H9 (cell line): ENCODE data around the gene FRY. TPM values are rescaled to one million over a fixed set of nuclear protein-coding genes. Genes with fewer than 3 reads are reported as not detected.

Experiments
- DNase-seq: peaks from one replicate; pipeline ENCODE4 v3.0.0-alpha.2; 2017
- H2AFZ ChIP-seq: one replicate; pipeline ENCODE4 v1.6.1; 2013; ENCODE audit warnings: mild to moderate bottlenecking, low read length, control low read depth, moderate library complexity
- H2AK5ac ChIP-seq: 2 replicates; pipeline ENCODE4 v1.6.1; 2013; ENCODE audit warnings: low read length, control low read depth, mixed read lengths; ENCODE audit not compliant: insufficient read length
- H2BK120ac ChIP-seq: one replicate; pipeline ENCODE4 v1.6.1; 2013; ENCODE audit warnings: low read depth, mild to moderate bottlenecking, low read length, control low read depth, inconsistent platforms; ENCODE audit not compliant: poor library complexity, severe bottlenecking
- H2BK12ac ChIP-seq: 2 replicates; pipeline ENCODE4 v1.6.1; 2013; ENCODE audit warnings: low read length, control low read depth, mixed read lengths, low read depth; ENCODE audit not compliant: insufficient read length
- H2BK15ac ChIP-seq: 2 replicates; pipeline ENCODE4 v1.6.1; 2013; ENCODE audit warnings: low read depth, low read length, control low read depth
- H2BK20ac ChIP-seq: one replicate; pipeline ENCODE4 v1.6.1; 2013; ENCODE audit warnings: low read depth, mild to moderate bottlenecking, low read length, control low read depth, inconsistent platforms; ENCODE audit not compliant: poor library complexity, severe bottlenecking
- H2BK5ac ChIP-seq: 2 replicates; pipeline ENCODE4 v1.6.1; 2013; ENCODE audit warnings: low read length, control low read depth, mixed read lengths; ENCODE audit not compliant: insufficient read length
- H3K14ac ChIP-seq: 2 replicates; pipeline ENCODE4 v1.6.1; 2013; ENCODE audit warnings: low read length, control low read depth; ENCODE audit not compliant: insufficient read depth
- H3K18ac ChIP-seq: 2 replicates; pipeline ENCODE4 v1.6.1; 2013; ENCODE audit warnings: low read depth, mild to moderate bottlenecking, mixed read lengths, low read length, control low read depth; ENCODE audit not compliant: insufficient read length
- H3K23ac ChIP-seq: 2 replicates; pipeline ENCODE4 v1.6.1; 2013; ENCODE audit warnings: low read length, control low read depth, mixed read lengths, low read depth; ENCODE audit not compliant: insufficient read length
- H3K23me2 ChIP-seq: 2 replicates; pipeline ENCODE4 v1.6.1; 2013; ENCODE audit warnings: low read depth, mild to moderate bottlenecking, mixed read lengths, low read length, control low read depth; ENCODE audit not compliant: insufficient read length, poor library complexity, severe bottlenecking
- H3K27ac ChIP-seq: 2 replicates; pipeline ENCODE4 v1.5.1; 2013; ENCODE audit warnings: low read length, control low read depth, mixed read lengths, low read depth; ENCODE audit not compliant: insufficient read length
- H3K27me3 ChIP-seq: 2 replicates; pipeline ENCODE4 v1.6.1; 2013; ENCODE audit warnings: low read length, control low read depth, inconsistent platforms; ENCODE audit not compliant: insufficient read depth
- H3K4ac ChIP-seq: 2 replicates; pipeline ENCODE4 v1.6.1; 2013; ENCODE audit warnings: low read depth, mild to moderate bottlenecking, control low read depth, inconsistent platforms, low read length, moderate library complexity
- H3K4me1 ChIP-seq: 2 replicates; pipeline ENCODE4 v1.6.1; 2013; ENCODE audit warnings: low read length, control low read depth, inconsistent platforms; ENCODE audit not compliant: insufficient read depth
- H3K4me2 ChIP-seq: 2 replicates; pipeline ENCODE4 v1.6.1; 2013; ENCODE audit warnings: low read length, control low read depth, mixed read lengths; ENCODE audit not compliant: insufficient read length, insufficient read depth
- H3K56ac ChIP-seq: 2 replicates; pipeline ENCODE4 v1.6.1; 2013; ENCODE audit warnings: low read depth, mild to moderate bottlenecking, mixed read lengths, low read length, control low read depth; ENCODE audit not compliant: insufficient read length
- H3K79me1 ChIP-seq: 2 replicates; pipeline ENCODE4 v1.6.1; 2013; ENCODE audit warnings: low read depth, mild to moderate bottlenecking, moderate library complexity, low read length, control low read depth, inconsistent platforms; ENCODE audit not compliant: insufficient read depth, poor library complexity, severe bottlenecking
- H3K79me2 ChIP-seq: 2 replicates; pipeline ENCODE4 v1.6.1; 2013; ENCODE audit warnings: low read length, control low read depth, inconsistent platforms; ENCODE audit not compliant: insufficient read depth
- H3K9ac ChIP-seq: 2 replicates; pipeline ENCODE4 v1.6.1; 2013; ENCODE audit warnings: low read length, control low read depth, mixed read lengths; ENCODE audit not compliant: insufficient read length; ENCODE audit errors: extremely low read depth
- H3K9me3 ChIP-seq: one replicate; pipeline ENCODE4 v1.6.1; 2013; ENCODE audit warnings: low read depth, low read length, inconsistent platforms; ENCODE audit not compliant: control insufficient read depth
- H3T11ph ChIP-seq: one replicate; pipeline ENCODE4 v1.6.1; 2013; ENCODE audit warnings: mild to moderate bottlenecking, low read length, control low read depth, inconsistent platforms
- H4K20me1 ChIP-seq: one replicate; pipeline ENCODE4 v1.6.1; 2013; ENCODE audit not compliant: control insufficient read depth, insufficient read length, insufficient read depth
- H4K5ac ChIP-seq: 2 replicates; pipeline ENCODE4 v1.6.1; 2013; ENCODE audit warnings: low read depth, mild to moderate bottlenecking, mixed read lengths, low read length, control low read depth; ENCODE audit not compliant: insufficient read length
- H4K8ac ChIP-seq: replicated peaks from 2 replicates; pipeline ENCODE4 v1.6.1; 2013; ENCODE audit warnings: low read length, control low read depth, mixed read lengths, low read depth; ENCODE audit not compliant: insufficient read length
- H4K91ac ChIP-seq: 2 replicates; pipeline ENCODE4 v1.6.1; 2013; ENCODE audit warnings: low read depth, mild to moderate bottlenecking, moderate library complexity, mixed read lengths, low read length, control low read depth; ENCODE audit not compliant: insufficient read length
- H3K27ac Mint-ChIP-seq, 3 experiments: 2 replicates in 2 of 3; 3 replicates in 1 of 3; pipeline ENCODE4 v1.8.0; 2020 to 2021; ENCODE audit warnings: mixed read lengths in 3 of 3, mild to moderate bottlenecking in 1 of 3, moderate library complexity in 1 of 3
- H3K27me3 Mint-ChIP-seq: 2 replicates; pipeline ENCODE4 v1.8.0; 2021; ENCODE audit warnings: low read depth, mild to moderate bottlenecking, moderate library complexity, mixed read lengths
- H3K36me3 Mint-ChIP-seq, 3 experiments: 2 replicates in 2 of 3; 3 replicates in 1 of 3; pipeline ENCODE4 v1.8.0; 2020 to 2021; ENCODE audit warnings: low read depth in 3 of 3, mixed read lengths in 3 of 3; ENCODE audit not compliant: insufficient read depth in 1 of 3
- H3K4me1 Mint-ChIP-seq, 2 experiments: 2 replicates each; pipeline ENCODE4 v1.8.0; 2020; ENCODE audit warnings: mixed read lengths in 2 of 2
- H3K4me3 Mint-ChIP-seq, 2 experiments: 2 replicates in 1 of 2; 3 replicates in 1 of 2; pipeline ENCODE4 v1.8.0; 2020 to 2021; ENCODE audit warnings: mild to moderate bottlenecking in 2 of 2, mixed read lengths in 2 of 2, moderate library complexity in 1 of 2
- H3K9me3 Mint-ChIP-seq, 2 experiments: 2 replicates in 1 of 2; 3 replicates in 1 of 2; pipeline ENCODE4 v1.8.0; 2020; ENCODE audit warnings: mild to moderate bottlenecking in 2 of 2, mixed read lengths in 2 of 2, moderate library complexity in 1 of 2
- CTCF ChIP-seq: fragments of 200-600 bp; sonication (generic); conservative IDR thresholded peaks from 3 replicates; pipeline ENCODE4 v1.8.0; 2021; ENCODE audit warnings: antibody characterized with exemption, mild to moderate bottlenecking
- WGBS: extraction: QIAGEN DNeasy Blood & Tissue Kit; methylation state at CpG from one replicate; pipeline ENCODE4 v1.1.7; 2013; ENCODE audit warnings: missing lambda C conversion rate, low lambda C conversion rate, mixed read lengths; ENCODE audit not compliant: insufficient read length; ENCODE audit errors: extremely low coverage; 5-methylcytosine and 5-hydroxymethylcytosine counted together
- total RNA-seq: library from RNA; stranded (reverse); gene quantifications from 2 replicates; pipeline ENCODE4 v1.2.1, GENCODE V29; 2021

FRY gene
- total RNA-seq, 1 experiment from 2014 or later, result 5.2 TPM

- no peak overlapping the region for H2BK5ac ChIP-seq
- H2BK15ac ChIP-seq, result no peak overlapping the region
- no peak overlapping the region for H3K4me2 ChIP-seq
- DNase-seq, result no peak
- TF ChIP-seq CTCF, result no peak
- no peak overlapping the region for H4K8ac ChIP-seq
- H4K91ac ChIP-seq, result no peak overlapping the region
- H3K4me3 Mint-ChIP-seq, result no peak overlapping the region
- no peaks in the 10 kb centered on the region for H3K27me3 Mint-ChIP-seq
- no peaks in the 10 kb centered on the region for H4K20me1 ChIP-seq
- H2BK20ac ChIP-seq, result no peak overlapping the region
- no peak overlapping the region for H2AK5ac ChIP-seq
- H2AFZ ChIP-seq, result no peak overlapping the region
- H3K9me3 Mint-ChIP-seq, result no peaks in the 10 kb centered on the region
- no CpG with 5 or more reads among the region's 2 CpGs for WGBS
- H3K36me3 Mint-ChIP-seq, result no peaks in the 10 kb centered on the region
- H3K79me1 ChIP-seq, result no peaks in the 10 kb centered on the region
- no peaks in the 10 kb centered on the region for H3K27me3 ChIP-seq
- no peak overlapping the region for H3K23ac ChIP-seq
- H3K18ac ChIP-seq, result no peak overlapping the region
- H3K23me2 ChIP-seq, result no peaks in the 10 kb centered on the region
- no peak overlapping the region for H3K14ac ChIP-seq
- H3T11ph ChIP-seq, result no peak overlapping the region
- no peak overlapping the region for H4K5ac ChIP-seq
- no peak overlapping the region for H3K27ac ChIP-seq
- H2BK12ac ChIP-seq, result no peak overlapping the region
- no peak overlapping the region for H3K27ac Mint-ChIP-seq
- H3K9ac ChIP-seq, result no peak overlapping the region
- H3K4me1 Mint-ChIP-seq, result peaks cover 11 to 24% of the 10 kb centered on the region in 2 experiments
- no peak overlapping the region for H3K4ac ChIP-seq
- H3K9me3 ChIP-seq, result no peaks in the 10 kb centered on the region
- no peak overlapping the region for H2BK120ac ChIP-seq
- H3K4me1 ChIP-seq, result no peaks in the 10 kb centered on the region
- H3K79me2 ChIP-seq, result no peaks in the 10 kb centered on the region
- H3K56ac ChIP-seq, result no peak overlapping the region
Measured at GRCh38 chr13:32282096-32282711, 250.6 kb downstream of the FRY start.
